Measurements from ENCODE around the gene SCN1B.

DNA sequence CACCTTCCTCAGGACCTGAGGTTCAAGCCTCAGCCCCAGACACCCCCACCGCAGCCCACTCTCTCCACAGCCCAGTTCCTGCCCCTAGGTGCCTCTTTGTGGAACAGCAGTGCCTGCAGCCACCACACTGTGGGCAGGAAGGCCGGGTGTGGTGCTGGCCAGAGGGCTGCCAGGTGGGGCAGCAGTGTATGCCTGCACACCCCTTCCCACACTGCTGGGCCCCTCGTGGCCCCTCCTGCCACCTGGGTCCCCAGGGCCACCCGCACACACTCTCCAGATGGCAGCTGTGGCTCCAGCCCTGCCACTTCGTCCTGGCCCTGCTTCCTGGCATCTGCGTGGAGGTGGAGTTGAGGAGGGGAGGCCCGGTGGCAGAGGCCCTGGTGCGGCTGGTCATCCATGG is 46.4 kb downstream of the SCN1B start:
- TF ChIP-seq SP1 (IDR thresholded peaks at IDR 0.05) (no peak), HDGF (IDR thresholded peaks at IDR 0.05; ENCODE audit: borderline replicate concordance) (no peak)

All from HEK293T (cell line).